Colon (tissue), 2 donors: Measurements from ENCODE around the gene CENPO.

ENCODE experiments used
- FAIRE-seq: peaks from 2 replicates; lab custom pipeline; 2012; peaks lifted over from hg19 to GRCh38; lab: Jason Lieb, UNC
- donor health status: control.
- donor health status: control.

The CENPO gene

GRCh38 chr2:24839729-24840128 is 46.5 kb downstream of the CENPO start:
- FAIRE-seq: no peak

- no peak for FAIRE-seq
Measured at GRCh38 chr2:24840164-24840869, 47.1 kb downstream of the CENPO start.

- FAIRE-seq: no peak
Measured at GRCh38 chr2:24840962-24841945, 48.0 kb downstream of the CENPO start.

- no peak for FAIRE-seq
Measured at GRCh38 chr2:24842081-24843050, 49.1 kb downstream of the CENPO start.

GRCh38 chr2:24843330-24843860 is 50.2 kb downstream of the CENPO start:
- no peak for FAIRE-seq

- no peak for FAIRE-seq
Measured at GRCh38 chr2:24844023-24844685, 50.9 kb downstream of the CENPO start.

GRCh38 chr2:24845691-24846090 is 52.5 kb downstream of the CENPO start:
- FAIRE-seq: no peak

- FAIRE-seq: no peak
Measured at GRCh38 chr2:24850944-24851343, 57.7 kb downstream of the CENPO start.

- FAIRE-seq: no peak
Measured at GRCh38 chr2:24852026-24852425, 58.8 kb downstream of the CENPO start.

GRCh38 chr2:24852431-24853020 is 59.3 kb downstream of the CENPO start:
- FAIRE-seq: no peak

GRCh38 chr2:24853046-24853445 is 59.8 kb downstream of the CENPO start:
- no peak for FAIRE-seq

- no peak for FAIRE-seq
Measured at GRCh38 chr2:24853996-24854395, 60.8 kb downstream of the CENPO start.

GRCh38 chr2:24855022-24855622 is 61.9 kb downstream of the CENPO start:
- no peak for FAIRE-seq

- no peak for FAIRE-seq
Measured at GRCh38 chr2:24855726-24856125, 62.5 kb downstream of the CENPO start.

- no peak for FAIRE-seq
Measured at GRCh38 chr2:24856791-24857211, 63.6 kb downstream of the CENPO start.

GRCh38 chr2:24857746-24858145 is 64.5 kb downstream of the CENPO start:
- no peak for FAIRE-seq

- FAIRE-seq: no peak
Measured at GRCh38 chr2:24858996-24859395, 65.8 kb downstream of the CENPO start.

- FAIRE-seq: no peak
Measured at GRCh38 chr2:24859968-24860600, 66.9 kb downstream of the CENPO start.

- no peak for FAIRE-seq
Measured at GRCh38 chr2:24860631-24861030, 67.4 kb downstream of the CENPO start.

- no peak for FAIRE-seq
Measured at GRCh38 chr2:24861500-24861899, 68.3 kb downstream of the CENPO start.
